GM18519 (cell line): ENCODE measurements around the gene NDUFV2.
"Not testable (repeated sequence)": the region's sequence is repeated elsewhere in the genome, so short reads cannot be mapped to it uniquely, and the experiment has no call there.

Experiments used
- ATAC-seq: cut with Tn5 transposase; IDR thresholded peaks from one replicate; pipeline ENCODE4 v1.9.1; 2021; ENCODE audit warnings: mild to moderate bottlenecking, moderate library complexity; ENCODE audit not compliant: unreplicated experiment, low FRiP score

The NDUFV2 gene

DNA sequence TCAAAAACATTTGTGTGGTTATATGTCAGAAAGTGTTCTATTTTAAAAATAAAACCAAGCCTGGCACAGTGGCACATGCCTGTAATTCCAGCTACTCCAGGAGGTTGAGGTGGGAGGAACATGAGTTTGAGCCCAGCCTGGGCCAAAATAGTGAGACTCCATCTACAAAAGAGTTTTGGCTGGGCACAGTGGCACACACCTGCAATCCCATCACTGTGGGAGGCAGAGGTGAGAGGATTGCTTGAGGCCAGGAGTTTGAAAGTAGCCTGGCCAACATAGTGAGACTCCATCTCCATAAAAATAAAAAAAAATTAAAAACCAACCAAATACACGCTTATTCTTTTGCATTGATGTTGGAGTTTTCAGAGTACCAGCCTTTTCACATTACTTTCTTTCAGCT lies 43.7 kb downstream of the NDUFV2 start:
- ATAC-seq: no peak

- ATAC-seq: no peak
Observed at GRCh38 chr18:9147440-9148202, 45.1 kb downstream of the NDUFV2 start.

DNA sequence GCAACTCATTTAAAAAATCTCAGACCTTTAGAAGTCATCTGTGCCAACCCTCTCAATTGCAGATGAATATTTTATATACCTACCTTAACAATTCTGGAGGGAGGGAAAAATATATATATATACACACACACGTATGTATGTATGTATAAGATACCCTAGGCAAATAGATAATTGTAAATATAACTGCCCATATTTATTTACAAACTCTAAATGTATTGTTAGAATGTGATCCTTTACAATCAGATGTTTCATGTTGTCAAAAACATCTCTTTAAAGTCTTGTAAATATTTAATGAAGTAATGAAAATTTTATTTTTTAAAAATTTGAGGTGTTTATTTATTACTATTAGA lies 45.7 kb downstream of the NDUFV2 start:
- ATAC-seq: no peak

DNA sequence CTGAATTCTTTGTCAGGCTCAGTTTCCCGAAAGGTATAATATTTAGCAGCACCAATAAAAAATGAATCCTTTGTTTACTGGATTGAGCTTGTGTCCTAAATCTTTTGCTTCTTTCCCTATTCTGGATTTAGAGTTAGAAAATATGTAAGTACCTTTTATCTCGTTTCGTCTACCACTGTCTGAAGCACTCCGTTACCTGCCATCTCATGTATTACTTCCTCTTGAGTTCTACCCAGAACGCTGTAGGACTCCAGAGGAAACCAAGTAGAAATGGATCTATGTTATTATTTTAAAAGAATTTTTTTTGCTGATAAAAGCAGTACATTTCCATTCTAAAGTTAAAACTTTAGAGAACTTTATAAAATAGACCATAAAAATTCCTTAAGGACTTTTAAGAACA lies 47.6 kb downstream of the NDUFV2 start:
- ATAC-seq: no peak

GRCh38 chr18:9153256-9153655 lies 50.8 kb downstream of the NDUFV2 start:
- no peak for ATAC-seq

- ATAC-seq: no peak
Observed at GRCh38 chr18:9156604-9157249, 54.2 kb downstream of the NDUFV2 start.

DNA sequence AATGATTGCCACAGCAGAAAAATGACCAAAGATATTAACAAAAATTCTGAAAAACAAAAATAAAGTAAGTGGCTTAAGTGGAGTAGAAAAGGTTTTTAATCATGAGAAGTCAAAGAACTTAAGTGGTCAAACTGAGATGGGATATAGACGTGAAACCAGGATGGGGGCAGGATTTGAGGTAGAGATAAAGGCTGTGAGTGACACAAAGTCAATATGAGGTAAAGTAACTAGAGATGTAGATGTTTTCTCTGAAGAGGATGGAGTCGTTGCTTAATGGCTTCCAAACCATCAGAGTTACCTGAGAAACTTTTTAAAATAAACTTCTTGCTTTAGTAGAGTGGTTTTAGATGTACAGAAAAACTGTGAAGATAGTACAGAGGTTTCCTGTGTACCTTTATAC lies 55.3 kb downstream of the NDUFV2 start:
- ATAC-seq: no peak

GRCh38 chr18:9160014-9160413 lies 57.5 kb downstream of the NDUFV2 start:
- ATAC-seq: no peak

DNA sequence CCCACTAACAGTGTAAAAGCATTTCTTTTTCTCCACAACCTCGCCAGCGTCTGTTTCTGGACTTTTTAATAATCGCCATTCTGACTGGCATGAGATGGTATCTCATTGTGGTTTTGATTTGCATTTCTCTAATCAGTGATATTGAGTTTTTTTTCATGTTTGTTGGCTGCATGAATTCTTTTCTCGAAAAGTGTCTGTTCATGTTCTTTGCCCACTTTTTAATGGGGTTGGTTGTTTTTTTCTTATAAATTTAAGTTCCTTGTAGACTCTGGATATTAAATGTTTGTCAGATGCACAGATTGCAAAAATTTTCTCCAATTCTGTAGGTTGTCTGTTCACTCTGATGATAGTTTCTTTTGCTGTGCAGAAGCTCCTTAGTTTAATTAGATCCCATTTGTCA lies 60.2 kb downstream of the NDUFV2 start:
- ATAC-seq: not testable (repeated sequence)

DNA sequence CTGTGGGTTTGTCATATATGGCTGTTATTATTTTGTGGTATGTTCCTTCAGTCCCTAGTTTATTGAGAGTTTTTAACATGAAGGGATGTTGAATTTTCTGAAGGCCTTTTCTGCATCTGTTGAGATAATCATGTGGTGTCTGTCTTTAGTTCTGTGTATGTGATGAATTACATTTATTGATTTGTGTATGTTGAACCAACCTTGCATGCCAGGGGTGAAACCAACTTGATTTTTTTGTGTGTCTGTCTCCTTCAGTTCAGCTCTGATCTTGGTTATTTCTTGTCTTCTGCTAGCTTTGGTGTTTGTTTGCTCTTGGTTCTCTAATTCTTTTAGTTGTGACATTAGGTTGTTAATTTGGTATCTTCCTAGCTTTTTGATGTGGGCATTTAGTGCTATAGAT lies 61.6 kb downstream of the NDUFV2 start:
- not testable (repeated sequence) for ATAC-seq

- ATAC-seq: not testable (repeated sequence)
Observed at GRCh38 chr18:9165883-9166282, 63.4 kb downstream of the NDUFV2 start.

GRCh38 chr18:9169515-9169914 lies 67.0 kb downstream of the NDUFV2 start:
- ATAC-seq: not testable (repeated sequence)

DNA sequence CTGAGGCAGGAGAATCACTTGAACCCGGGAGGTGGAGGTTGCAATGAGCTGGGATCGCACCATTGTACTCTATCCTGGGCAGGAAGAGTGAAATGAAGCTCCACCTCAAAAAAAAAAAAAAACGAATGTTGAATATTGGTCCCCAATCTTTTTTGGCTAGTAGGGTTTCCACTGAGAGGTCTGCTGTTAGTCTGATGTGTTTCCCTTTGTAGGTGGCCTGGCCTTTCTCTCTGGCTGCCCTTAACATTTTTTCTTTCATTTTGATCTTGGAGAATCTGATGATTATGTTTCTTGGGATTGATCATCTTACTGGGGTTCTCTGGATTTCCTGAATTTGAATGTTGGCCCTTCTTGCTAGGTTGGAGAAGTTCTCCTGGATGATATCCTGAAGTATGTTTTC lies 69.4 kb downstream of the NDUFV2 start:
- ATAC-seq: not testable (repeated sequence)

DNA sequence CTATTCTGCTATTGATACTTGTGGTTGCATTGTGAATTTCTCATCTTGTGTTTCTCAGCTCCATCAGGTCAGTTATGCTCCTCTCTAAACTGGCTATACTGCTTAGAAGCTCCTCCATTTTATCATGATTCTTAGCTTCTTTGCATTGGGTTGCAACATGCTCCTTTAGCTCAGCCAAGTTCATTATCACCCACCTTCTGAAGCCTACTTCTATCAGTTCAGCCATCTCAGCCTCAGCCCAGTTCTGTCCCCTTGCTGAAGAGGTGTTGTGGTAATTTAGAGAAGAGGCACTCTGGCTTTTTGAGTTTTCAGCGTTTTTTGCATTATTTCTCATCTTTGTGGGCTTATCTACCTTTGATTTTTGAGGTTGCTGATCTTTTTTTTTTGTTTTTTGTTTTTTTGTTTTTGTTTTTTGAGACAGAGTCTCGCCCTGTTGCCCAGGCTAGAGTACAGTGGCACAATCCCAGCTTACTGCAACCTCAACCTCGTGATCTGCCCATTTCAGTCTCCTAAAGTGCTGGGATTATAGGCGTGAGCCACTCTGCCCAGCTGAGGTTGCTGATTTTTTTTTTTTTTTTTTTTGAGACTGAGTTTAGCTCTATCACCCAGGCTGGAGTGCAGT lies 70.1 kb downstream of the NDUFV2 start:
- no peak for ATAC-seq

GRCh38 chr18:9173770-9174233 lies 71.3 kb downstream of the NDUFV2 start:
- no peak for ATAC-seq

GRCh38 chr18:9174302-9174701 lies 71.8 kb downstream of the NDUFV2 start:
- no peak for ATAC-seq

- ATAC-seq: no peak
Observed at GRCh38 chr18:9175115-9175514, 72.6 kb downstream of the NDUFV2 start.

GRCh38 chr18:9177031-9177430 lies 74.5 kb downstream of the NDUFV2 start:
- no peak for ATAC-seq

GRCh38 chr18:9177466-9177865 lies 75.0 kb downstream of the NDUFV2 start:
- no peak for ATAC-seq

DNA sequence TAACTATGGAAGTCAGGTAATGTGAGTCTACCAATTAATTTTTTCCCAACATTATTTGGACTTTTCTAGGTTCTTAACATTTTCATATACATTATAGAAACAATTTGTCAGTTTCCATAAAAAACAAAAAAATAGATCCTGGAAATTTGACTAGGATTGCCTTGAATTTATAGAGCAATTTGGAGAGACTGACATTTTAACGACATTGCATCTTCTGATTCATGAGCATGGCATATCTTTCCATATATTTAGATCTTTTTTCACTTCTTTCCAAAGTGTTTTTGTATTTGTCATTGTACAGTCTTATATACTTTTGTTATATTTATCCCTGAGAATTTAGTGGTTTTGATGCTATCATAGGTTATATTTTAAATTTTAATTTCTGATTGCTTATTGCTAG lies 76.1 kb downstream of the NDUFV2 start:
- ATAC-seq: no peak

- ATAC-seq: no peak
Observed at GRCh38 chr18:9181275-9181674, 78.8 kb downstream of the NDUFV2 start.
